ENCODE results near the gene HLCS. TPM values are rescaled to one million over a fixed set of nuclear protein-coding genes. Genes with fewer than 3 reads are reported as not detected.

The HLCS gene
- total RNA-seq, 1 experiment from 2014 or later, result 29.2 TPM

DNA sequence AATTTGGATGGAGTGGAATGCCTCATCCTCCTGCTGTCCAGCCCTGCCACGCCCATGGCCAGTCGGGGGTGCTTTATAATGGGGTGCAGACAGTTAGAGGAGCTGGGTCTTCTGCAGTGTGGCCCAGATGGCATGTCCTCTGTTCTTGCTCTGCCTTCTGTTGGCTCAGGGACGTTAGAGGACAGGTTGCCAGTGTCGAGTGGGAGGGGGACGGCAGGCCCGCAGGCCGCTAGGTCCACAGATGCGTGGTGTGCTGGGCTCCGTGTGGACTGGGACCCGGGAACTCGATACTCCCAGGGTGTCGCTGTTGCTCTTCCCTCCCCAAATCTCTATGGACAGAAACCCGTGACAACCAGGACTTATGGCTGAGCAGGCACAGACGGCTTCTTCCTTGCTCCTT lies 234.3 kb downstream of the HLCS start:
- no peak for DNase-seq (ENCODE audit: extremely low read depth, low read depth)

DNA sequence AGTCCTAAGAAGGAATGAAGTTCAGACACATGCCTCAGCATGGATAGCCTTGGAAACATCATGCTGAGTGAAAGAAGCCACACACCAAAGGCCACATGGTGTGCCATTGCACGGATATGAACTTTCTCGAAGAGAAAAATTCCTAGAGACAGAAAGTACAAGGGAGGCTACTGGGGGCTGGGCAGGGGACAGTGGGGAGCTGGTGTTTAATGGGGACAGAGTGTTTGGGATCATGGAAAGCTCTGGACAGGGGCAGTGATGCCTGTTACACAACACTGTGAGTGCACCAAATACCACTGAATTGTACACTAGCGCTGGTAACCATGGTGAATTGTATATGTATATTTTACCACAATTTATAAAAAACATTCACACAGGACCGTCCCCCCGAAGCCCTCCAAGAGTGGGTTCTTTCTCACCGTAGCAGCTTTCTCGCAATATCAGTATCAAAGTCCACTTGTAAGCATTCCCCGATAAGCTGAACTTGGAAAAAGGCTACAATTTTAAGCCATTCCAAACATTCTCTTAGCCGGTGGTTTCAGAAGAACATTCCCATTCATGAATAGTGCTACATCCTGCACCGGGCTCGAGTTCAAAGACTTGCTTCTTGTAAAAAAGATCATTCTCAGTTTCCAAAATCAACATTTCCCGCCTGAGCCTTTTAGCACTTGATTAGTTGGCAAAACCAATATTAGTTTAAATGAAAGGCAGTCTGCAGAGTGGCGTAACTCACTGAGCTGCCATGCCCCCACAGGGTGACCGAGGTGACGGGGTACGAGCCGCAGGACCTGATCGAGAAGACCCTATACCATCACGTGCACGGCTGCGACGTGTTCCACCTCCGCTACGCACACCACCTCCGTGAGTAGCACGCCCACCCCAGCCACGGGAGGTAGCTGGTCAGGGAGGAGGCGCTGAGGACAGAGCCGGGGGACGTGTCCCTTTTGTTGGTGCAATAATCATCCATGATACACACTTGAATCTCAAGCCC lies 235.9 kb downstream of the HLCS start:
- no peak for DNase-seq (ENCODE audit: extremely low read depth, low read depth)

DNA sequence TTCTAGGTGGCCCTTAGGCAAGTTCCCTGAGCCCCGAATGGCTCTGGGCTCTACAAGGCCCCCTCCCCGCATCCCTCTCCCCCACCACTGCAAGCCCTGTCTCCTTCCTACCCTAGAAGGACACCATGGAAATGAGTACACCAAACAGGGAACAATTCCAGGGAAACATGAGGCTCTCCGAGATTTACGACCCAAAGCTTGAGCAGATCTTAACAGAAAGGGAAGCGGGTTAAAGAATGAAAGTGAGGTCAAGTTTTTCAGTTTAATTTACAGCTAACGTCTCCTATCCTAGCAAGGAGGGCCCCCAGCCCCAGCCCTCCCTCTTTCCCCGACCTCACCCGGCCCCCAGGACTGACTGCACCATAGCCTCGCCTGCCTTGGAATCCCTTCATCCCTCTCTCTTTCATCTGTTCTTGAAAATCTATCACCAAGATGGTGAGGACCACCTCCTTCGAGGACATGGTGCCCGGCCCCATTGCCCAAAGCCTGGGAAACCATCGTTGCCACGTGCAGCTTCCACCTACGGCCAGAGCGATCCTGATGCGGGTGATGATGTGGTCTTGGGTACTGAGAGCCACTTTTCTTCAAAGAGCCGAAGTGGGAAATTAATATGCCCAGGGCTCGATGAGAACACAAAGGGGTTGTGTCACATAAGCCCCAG lies 237.0 kb downstream of the HLCS start:
- DNase-seq (ENCODE audit: extremely low read depth, low read depth), result no peak

GRCh38 chr21:36728371-36729111 lies 237.9 kb downstream of the HLCS start:
- DNase-seq (ENCODE audit: extremely low read depth, low read depth), result no peak

GRCh38 chr21:36727866-36728265 lies 238.6 kb downstream of the HLCS start:
- no peak for DNase-seq (ENCODE audit: extremely low read depth, low read depth)

DNA sequence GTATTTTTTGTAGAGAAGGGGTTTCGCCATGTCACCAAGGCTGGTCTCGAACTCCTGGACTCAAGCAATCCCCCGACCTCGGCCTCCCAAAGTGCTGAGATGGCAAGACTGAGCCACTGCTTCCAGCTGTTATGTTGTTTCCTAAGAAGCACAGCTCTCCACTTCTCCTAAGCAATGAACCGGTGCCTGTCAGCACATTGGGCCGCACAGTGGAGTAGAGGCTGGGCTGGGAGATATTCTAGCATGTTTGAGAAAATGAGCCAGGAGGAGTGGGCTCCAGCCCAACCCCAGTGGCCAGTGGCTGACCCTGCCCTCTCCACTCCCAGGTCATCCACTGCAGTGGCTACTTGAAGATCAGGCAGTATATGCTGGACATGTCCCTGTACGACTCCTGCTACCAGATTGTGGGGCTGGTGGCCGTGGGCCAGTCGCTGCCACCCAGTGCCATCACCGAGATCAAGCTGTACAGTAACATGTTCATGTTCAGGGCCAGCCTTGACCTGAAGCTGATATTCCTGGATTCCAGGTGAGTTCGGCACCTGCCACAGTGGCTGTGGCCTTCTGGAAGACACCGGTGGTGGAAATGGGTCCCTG lies 240.6 kb downstream of the HLCS start:
- no peak for DNase-seq (ENCODE audit: extremely low read depth, low read depth)

DNA sequence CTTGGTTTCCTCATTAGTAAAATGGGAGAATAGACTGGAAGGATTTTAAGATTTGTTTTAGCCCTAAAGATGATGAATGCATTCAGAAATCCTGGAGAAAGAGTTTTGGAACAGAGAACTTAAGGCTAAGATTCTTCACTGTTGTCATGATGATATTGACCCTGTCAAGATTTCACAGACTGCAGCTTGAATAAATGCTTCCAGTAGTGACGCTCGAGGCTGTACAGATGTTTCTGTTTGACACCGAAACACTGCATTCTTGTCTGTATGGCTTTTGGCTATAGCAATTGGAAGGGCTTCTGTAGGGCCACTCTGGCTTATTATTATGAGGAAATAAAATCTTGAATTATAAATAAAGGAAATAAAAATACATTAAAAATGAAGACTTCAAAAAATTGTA lies 241.8 kb downstream of the HLCS start:
- no peak for DNase-seq (ENCODE audit: extremely low read depth, low read depth)

DNA sequence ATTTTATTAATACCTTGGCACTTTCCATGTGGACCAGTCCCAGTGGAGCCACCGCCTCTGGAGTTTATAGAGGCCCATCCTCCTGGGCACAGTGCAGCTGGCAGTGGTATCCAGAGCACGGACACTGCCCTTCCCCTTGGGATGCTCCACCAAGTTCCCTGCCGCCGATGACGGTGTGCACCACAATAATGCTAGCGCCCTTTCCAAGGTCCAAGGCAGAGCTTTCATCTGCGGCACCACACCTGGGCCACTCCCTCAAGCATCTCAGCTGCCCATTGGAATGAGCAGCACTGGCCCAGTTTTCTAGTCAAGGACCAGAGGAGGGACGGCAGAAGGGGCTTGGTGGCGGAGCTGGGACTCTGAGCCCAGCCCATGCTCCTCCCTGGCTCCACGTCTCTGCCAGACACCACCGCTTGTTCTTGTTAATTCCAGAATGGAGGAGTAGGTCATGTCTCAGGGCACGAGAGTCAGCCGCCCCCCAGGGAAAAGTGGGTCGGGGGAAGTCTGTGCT lies 243.0 kb downstream of the HLCS start:
- no peak for DNase-seq (ENCODE audit: extremely low read depth, low read depth)

DNA sequence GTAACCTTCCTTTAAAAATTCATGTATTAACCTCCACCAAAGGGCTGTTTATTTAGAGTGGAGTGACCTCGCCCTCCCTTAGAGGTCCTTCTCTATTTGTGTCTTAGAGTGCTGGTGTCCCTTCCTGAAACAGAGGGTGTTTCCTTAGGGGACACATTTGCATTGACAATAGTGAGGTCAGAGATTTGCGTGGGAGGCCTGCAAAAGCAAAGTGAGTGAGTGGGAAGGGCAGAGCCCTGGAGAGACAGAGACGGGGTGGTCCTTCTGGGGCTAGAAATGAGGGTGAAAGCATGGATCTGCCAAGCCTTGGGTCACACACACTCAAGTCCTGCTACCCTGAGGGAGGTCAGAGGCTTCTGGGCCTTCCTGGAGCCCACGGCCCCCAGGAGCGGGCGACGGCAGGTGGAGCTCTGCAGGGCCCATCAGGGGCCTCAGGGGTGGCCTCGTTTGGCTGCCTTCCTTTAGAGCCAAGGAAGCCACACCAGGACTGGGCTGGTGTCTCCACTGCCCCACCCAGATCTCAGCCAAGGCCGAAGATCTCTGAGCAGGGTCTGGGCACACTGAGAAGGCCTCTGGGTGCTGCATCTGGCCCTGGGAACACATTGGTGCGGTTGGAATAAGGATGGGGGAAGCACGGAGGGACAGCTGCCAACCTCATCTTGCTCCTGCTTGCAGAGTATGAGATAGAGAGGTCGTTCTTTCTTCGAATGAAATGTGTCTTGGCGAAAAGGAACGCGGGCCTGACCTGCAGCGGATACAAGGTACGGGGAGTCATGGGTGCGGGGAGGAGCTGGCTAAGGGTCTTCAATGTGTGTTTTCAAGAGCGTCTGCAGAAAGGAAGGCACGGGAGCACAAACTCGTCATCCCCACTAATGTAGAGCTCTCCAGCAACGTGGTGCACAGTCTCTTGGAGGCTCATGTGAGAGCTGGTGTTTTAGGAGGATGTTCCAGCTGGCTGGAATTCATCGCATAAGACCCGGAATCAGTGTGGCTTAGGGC lies 243.8 kb downstream of the HLCS start:
- DNase-seq (ENCODE audit: extremely low read depth, low read depth), result no peak

DNA sequence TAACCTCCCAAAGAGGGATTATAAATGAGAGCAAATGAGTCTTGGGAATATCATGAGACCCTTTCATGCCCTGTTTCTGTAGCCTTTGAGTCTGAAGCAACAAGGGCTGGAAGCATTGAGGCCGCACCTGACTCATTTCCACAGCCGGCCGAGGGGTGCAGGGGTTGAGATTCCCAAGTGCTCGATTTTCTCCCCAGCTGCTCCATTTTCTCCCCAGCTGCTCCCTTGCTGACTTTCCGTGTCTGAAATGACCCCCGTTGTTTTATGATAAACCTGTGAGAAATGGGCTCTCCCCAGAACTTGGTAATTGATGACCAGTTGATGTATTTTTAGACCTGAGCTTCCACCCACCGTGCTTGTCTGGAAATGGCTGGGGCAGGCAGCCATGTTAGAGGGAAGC lies 244.7 kb downstream of the HLCS start:
- no peak for DNase-seq (ENCODE audit: extremely low read depth, low read depth)

GRCh38 chr21:36719614-36720013 lies 246.9 kb downstream of the HLCS start:
- no peak for DNase-seq (ENCODE audit: extremely low read depth, low read depth)

DNA sequence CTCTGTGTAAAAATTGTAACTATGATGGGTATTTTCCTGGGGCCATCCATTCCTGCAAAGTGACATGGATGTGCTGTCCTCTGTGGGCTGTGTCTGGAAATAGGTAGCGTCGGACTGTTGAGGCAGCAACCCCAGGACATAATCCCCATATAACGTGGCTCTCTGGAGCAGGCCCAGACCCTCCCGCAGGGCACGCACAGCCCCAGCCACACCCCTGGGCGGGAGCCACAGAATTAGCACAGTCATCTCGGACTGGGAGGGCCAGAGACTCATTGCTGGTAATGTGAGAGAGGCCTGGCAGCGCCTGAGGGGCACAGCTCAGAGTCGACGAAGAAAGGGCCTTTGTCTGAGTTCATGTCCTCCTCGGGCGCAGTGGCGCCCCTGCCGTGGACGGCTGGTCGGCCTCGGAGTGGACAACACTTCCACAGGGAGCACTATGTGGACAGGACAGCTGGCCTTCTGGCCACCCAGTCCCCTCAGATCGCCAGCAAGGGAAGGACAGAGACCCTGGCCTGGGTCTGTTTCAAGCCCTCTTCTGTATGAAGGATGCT lies 247.4 kb downstream of the HLCS start:
- DNase-seq (ENCODE audit: extremely low read depth, low read depth), result peak; percentile 88

GRCh38 chr21:36717976-36718375 lies 248.5 kb downstream of the HLCS start:
- DNase-seq (ENCODE audit: extremely low read depth, low read depth), result no peak

DNA sequence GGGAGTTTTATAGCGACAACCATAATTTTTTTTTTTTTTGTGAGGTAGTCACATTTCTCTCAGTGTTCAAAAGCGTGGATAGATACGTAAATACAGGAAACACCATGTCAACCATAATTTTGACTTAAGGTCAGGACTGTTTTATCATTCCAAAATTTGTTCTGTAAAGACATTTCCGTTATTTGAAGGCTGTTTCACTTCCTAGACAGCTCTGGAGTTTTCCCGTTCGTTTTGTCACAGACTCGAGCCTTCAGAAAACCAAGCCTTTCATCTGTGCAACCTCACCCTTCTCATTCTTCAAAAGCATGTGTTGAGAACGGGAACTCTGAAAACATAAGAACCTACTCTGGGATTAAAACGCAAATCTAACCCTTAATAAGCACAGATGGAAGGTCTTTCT lies 249.6 kb downstream of the HLCS start:
- DNase-seq (ENCODE audit: extremely low read depth, low read depth), result no peak

GRCh38 chr21:36716387-36716786 lies 250.1 kb downstream of the HLCS start:
- DNase-seq (ENCODE audit: extremely low read depth, low read depth), result no peak

GRCh38 chr21:36713746-36714145 lies 252.7 kb downstream of the HLCS start:
- DNase-seq (ENCODE audit: extremely low read depth, low read depth), result no peak

- no peak for DNase-seq (ENCODE audit: extremely low read depth, low read depth)
Measured at GRCh38 chr21:36710729-36711048, 255.8 kb downstream of the HLCS start.

DNA sequence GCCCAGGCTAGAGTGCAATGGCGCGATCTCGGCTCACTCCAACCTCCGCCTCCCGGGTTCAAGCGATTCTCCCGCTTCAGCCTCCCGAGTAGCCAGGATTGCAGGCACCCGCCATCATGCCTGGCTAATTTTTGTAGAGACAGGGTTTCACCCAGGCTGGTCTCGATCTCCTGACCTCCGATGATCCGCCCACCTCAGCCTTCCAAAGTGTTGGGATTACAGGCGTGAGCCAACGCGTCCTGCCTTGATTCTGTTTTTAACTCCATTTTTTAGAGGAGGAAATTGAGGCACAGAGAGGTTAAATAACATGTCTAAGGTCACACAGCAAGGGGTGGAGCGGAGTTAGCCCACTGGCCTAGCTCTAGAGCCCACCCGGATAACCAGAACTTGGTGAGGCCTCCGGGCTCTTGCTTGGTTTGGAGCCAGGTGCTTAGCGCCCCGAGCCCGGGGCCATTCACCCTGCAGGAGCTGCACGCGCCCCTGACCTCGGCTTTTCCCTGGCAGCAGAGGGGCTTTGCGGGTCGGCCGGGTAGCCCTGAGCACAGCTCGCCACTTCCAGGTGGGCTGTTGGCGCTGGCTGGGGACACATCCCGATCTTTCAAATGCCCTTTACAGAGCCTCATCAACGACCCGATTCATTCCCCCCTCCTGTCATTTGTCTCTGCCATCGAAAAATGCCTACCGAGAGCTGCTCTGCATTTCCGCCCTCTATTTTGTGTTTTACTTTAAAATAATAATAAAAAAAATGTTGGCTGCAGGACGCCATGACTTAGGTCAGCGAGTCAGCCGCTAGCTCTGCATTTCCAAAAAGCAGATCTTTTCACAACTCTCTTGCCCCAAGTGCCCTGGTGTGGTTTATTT lies 256.4 kb downstream of the HLCS start:
- DNase-seq (ENCODE audit: extremely low read depth, low read depth), result no peak

Measured in NCI-H460 (cell line).